HL-60 (cell line): ENCODE measurements around the gene RWDD1.
A peak's percentile ranks its signal among the peaks of the same experiment; 100 is the strongest.

ENCODE experiments used
- DNase-seq, 2 experiments: peaks; one replicate each; pipeline ENCODE4 v3.0.0-alpha.2; 2010 to 2020; ENCODE audit warnings: low read depth in 1 of 2, low spot score in 1 of 2
- H3K27ac ChIP-seq: fragments of 250-450 bp; sonication (Bioruptor Pico); replicated peaks from 2 replicates; pipeline ENCODE4 v1.5.1; 2020; ENCODE audit warnings: mild to moderate bottlenecking, moderate library complexity
- H3K27me3 ChIP-seq: fragments of 250-450 bp; sonication (Bioruptor Pico); 2 replicates; pipeline ENCODE4 v1.5.1; 2021; ENCODE audit warnings: mild to moderate bottlenecking, moderate library complexity; ENCODE audit not compliant: insufficient read depth, poor library complexity, severe bottlenecking
- H3K4me3 ChIP-seq: replicated peaks from 2 replicates; pipeline ENCODE4 v1.5.1; 2011; ENCODE audit warnings: mild to moderate bottlenecking, control low read depth, low read length; ENCODE audit not compliant: insufficient read depth
- CTCF ChIP-seq: IDR thresholded peaks from one replicate; pipeline ENCODE4 v1.5.1; 2011; ENCODE audit warnings: low read length, control low read depth, inconsistent platforms; ENCODE audit not compliant: insufficient read depth
- GABPA ChIP-seq: IDR thresholded peaks from 2 replicates; pipeline ENCODE4 v1.6.1; 2012; ENCODE audit warnings: low read depth
- POLR2AphosphoS5 ChIP-seq: IDR thresholded peaks from 2 replicates; pipeline ENCODE4 v1.6.1; 2012; ENCODE audit warnings: low read depth
- REST ChIP-seq: IDR thresholded peaks from 2 replicates; pipeline ENCODE4 v1.6.1; 2012; ENCODE audit warnings: low read depth; ENCODE audit not compliant: insufficient replicate concordance
- SPI1 ChIP-seq: IDR thresholded peaks from 2 replicates; pipeline ENCODE4 v1.6.1; 2012; ENCODE audit warnings: low read depth, mild to moderate bottlenecking, borderline replicate concordance

The RWDD1 gene

GRCh38 chr6:116625872-116626271, 54.6 kb downstream of the RWDD1 start:
- DNase-seq = no peak
- TF ChIP-seq REST (no peak), CTCF (no peak), GABPA (no peak), POLR2AphosphoS5 (no peak), SPI1 (no peak)
- no peaks in the 10 kb centered on the region for H3K27me3 ChIP-seq
- no peak overlapping the region for H3K27ac ChIP-seq
- H3K4me3 ChIP-seq = no peak overlapping the region

GRCh38 chr6:116629563-116629981, 58.3 kb downstream of the RWDD1 start:
- DNase-seq = peak; percentile 61 to 68
- peak overlapping the region; percentile 38 for H3K27ac ChIP-seq
- H3K4me3 ChIP-seq = no peak overlapping the region
- no peaks in the 10 kb centered on the region for H3K27me3 ChIP-seq
- TF ChIP-seq POLR2AphosphoS5 = no peak
- no peak for TF ChIP-seq REST
- TF ChIP-seq SPI1 = peak; percentile 96
- peak; percentile 28; the same call in 1 of the 2 replicates for TF ChIP-seq GABPA

GRCh38 chr6:116631379-116631990, 60.2 kb downstream of the RWDD1 start:
- Histone ChIP-seq H3K27me3 (no peaks in the 10 kb centered on the region), H3K4me3 (no peak overlapping the region), H3K27ac (no peak overlapping the region)
- TF ChIP-seq REST = no peak
- TF ChIP-seq SPI1 = no peak
- no peak for TF ChIP-seq CTCF
- no peak for DNase-seq
